AG09309 (cell line): Measurements from ENCODE around the gene DPY19L3.

Source experiments
- DNase-seq: peaks from one replicate; pipeline ENCODE4 v3.0.0-alpha.2; 2010; ENCODE audit warnings: low read depth
- H3K4me3 ChIP-seq: 2 replicates; pipeline ENCODE4 v1.5.1; 2011; ENCODE audit warnings: mild to moderate bottlenecking, low read depth, low read length, moderate library complexity; ENCODE audit not compliant: control insufficient read depth
- CTCF ChIP-seq: IDR thresholded peaks from 2 replicates; pipeline ENCODE4 v1.5.1; 2011; ENCODE audit warnings: mild to moderate bottlenecking, low read depth, low read length, inconsistent platforms; ENCODE audit not compliant: insufficient read depth, control insufficient read depth; ENCODE audit errors: missing control alignments

Gene DPY19L3

DNA sequence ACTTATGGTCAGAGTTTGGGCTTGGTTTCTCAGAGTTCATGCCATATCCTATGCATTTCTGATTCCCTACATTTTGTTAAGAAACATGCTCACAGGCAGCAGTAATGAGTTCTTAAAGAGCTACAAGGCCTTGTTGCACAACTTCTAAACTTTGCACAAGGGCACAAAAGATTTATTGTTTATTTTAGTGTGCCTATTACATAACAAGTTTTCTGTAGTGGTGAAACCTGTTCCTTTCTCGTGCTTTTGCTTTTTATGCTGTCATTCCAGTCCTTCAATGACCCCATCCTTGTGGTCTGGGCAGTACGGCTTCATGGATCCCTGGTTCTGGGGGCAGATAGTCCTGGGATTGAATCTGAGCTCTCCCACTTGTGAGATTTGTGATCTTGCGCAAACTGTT is 42.4 kb upstream of the DPY19L3 start:
- DNase-seq, result no peak
- H3K4me3 ChIP-seq, result no peak overlapping the region
- TF ChIP-seq CTCF, result no peak

- H3K4me3 ChIP-seq, result no peak overlapping the region
- DNase-seq, result no peak
- TF ChIP-seq CTCF, result no peak
Observed at GRCh38 chr19:32363632-32364031, 41.9 kb upstream of the DPY19L3 start.

GRCh38 chr19:32364040-32364439 is 41.5 kb upstream of the DPY19L3 start:
- no peak for DNase-seq
- no peak overlapping the region for H3K4me3 ChIP-seq
- TF ChIP-seq CTCF, result no peak

DNA sequence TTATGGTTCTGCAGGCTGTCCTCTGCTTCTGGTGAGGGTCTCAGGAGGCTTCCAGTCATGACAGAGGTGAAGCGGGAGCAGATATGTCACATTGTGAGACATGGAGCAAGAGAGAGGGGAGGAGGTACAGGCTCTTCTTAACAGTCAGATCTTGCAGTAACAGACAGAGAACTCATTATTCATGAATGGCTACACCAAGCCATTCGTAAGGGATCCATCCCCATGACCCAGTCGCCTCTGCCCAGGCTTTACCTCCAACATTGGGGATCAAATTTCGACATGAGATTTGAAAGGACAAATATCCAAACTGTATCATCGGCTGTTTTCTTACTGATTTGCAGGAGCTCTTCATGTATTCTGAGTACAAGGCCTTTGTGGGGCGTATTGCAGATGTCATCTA is 38.5 kb upstream of the DPY19L3 start:
- no peak for TF ChIP-seq CTCF
- H3K4me3 ChIP-seq, result no peak overlapping the region
- no peak for DNase-seq

DNA sequence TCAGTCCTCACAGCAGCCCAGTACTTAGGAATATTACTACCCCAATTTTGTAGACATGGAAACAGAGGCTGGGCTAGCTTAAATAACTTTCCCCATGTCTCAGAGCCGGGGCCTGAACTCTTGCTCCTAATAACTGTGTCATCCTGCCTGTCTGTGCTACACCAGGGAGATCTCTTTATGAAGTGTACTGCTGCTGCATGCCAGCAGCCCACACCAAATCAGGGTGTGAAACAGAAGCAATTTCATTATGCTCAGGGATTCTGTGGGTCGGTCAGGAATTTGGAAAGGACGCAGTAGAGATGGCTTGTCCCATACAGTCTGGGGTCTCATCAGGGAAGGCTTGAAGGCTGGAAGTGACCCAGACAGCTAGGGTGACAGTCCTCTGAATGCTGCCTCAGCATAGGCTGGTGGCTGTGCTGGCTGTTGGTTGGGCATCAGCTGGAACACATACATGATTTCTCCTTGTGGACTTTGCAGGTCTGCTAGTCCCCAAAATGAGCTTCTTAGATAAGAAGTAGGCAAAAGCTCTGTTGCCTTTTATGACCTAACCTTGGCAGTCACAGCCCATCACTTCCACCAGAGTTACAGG is 37.5 kb upstream of the DPY19L3 start:
- no peak for TF ChIP-seq CTCF
- H3K4me3 ChIP-seq, result no peak overlapping the region
- DNase-seq, result no peak

DNA sequence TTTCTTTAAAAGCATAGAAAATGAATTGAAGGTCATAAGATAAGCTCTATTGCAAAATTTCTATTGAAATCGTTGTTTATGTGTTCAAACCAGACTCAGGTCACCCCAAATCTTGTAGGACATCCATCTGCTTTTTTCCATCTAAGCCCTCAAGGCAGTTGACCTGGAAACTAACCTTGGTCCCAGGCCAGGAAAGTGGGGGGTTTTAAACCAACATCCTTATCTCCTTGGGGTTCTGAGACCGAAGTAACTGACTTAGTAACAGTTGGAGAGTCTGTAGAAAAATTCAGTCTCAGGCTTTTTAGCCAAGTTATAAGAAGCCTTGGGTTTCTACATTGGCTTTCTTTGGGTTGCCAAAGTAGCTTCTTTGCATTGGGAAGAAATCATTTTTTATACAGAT is 36.8 kb upstream of the DPY19L3 start:
- no peak overlapping the region for H3K4me3 ChIP-seq
- DNase-seq, result no peak
- no peak for TF ChIP-seq CTCF

GRCh38 chr19:32372726-32373517 is 32.6 kb upstream of the DPY19L3 start:
- TF ChIP-seq CTCF, result no peak
- no peak overlapping the region for H3K4me3 ChIP-seq
- no peak for DNase-seq
